GM21528 (cell line): Measurements from ENCODE around the gene ZNF335.
"Not testable (repeated sequence)": the region's sequence is repeated elsewhere in the genome, so short reads cannot be mapped to it uniquely, and the experiment has no call there.

Source experiments
- ATAC-seq: cut with Tn5 transposase; IDR thresholded peaks from one replicate; pipeline ENCODE4 v1.9.1; 2021; ENCODE audit warnings: mild to moderate bottlenecking, moderate library complexity; ENCODE audit not compliant: unreplicated experiment, low FRiP score

Gene ZNF335

DNA sequence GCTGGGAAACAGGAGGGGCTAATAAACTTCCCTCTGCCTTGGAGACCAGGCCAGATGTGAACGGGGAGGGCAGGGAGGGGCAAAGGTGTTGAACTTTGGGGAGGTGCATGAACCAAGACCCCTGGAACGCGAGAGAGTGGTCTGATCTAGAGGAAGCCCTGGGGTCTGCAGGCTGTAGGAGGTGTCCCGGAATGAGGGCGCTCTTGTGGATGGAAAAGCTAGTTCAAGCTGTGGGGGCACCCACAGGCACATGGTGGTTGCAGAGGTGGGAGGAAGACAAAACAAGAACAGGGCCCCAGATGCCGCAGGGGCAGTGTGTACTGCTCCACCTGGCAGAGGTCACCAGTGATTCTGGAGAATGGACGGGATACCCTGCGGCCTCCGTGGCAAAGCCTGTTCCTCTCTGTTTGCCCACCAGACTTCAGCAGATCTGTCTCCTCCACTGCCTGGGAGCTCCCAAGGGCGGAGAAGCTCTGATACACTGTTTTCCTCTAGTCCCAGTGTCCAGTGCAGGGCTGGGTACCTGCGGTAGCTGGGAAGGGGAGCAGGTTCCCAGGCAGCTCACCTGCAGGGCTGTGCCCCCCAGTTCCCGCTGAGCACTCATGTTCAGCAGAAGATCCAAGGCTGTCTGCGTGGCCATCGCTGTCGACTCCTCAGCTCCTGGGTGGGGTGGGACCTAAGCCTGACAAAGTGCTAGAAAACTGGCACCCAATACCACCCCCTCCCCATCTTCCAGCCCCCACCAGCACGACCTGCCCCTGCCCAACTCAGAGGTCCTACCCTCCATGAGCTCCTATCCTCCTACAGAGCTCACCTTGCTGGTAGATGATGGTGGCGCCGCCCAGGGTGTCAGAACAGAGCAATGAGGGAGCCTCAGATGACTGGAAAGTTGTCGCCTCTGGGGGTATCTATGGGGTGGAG is 14.7 kb downstream of the ZNF335 start:
- ATAC-seq: no peak

DNA sequence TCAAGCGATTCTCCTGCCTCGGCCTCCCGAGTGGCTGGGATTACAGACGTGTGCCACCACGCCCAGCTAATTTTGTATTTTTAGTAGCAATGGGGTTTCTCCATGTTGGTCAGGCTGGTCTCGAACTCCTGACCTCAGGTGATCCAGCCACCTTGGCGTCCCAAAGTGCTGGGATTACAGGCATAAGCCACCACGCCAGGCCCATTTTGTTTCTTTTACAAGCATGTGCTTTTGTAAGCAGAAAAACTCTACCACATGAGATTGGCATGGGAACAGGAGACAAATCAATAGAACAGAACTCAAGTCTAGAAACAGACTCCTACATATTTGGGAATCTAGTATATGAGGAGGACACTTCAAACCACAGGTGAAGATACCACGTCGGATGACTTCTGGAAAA is 15.7 kb downstream of the ZNF335 start:
- ATAC-seq: not testable (repeated sequence)

DNA sequence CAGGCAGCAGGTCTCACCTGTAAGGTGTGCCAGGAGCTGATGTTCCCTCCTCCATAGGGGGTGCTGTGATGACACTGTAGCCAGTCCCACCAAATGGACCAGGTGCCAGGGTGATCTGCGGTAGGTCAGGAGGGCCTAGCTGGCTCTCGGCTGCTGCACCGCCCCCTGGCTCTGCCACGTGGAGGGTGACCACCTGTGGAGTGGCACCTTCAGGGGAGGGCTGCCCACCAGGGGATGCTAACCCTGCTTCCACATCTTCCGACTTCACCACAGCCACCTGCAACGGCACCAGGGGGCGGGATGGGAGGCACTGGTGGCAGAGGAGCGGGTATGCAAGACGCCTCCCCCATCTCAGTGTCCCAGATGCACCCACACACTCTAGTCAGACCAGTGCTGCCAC is 18.3 kb downstream of the ZNF335 start:
- no peak for ATAC-seq

DNA sequence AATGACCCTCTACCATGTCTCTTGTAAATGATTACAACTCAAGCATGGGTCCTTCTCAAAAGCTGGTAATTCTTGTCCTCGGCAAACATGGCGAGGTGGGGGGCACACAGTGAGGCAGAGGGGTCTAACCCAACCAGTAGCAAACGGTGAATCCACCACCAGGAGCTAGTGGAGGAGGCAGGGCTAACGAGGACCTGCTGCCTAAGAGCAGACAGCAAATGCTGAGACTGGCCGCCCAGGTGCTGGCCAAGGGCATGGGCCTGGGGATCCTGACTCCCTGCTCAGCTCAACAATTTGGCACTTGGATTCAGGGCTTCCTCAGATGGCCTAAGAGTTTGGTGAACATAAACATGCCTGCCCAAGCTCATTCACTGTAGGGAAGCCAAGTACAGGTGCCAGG is 19.1 kb downstream of the ZNF335 start:
- ATAC-seq: no peak

DNA sequence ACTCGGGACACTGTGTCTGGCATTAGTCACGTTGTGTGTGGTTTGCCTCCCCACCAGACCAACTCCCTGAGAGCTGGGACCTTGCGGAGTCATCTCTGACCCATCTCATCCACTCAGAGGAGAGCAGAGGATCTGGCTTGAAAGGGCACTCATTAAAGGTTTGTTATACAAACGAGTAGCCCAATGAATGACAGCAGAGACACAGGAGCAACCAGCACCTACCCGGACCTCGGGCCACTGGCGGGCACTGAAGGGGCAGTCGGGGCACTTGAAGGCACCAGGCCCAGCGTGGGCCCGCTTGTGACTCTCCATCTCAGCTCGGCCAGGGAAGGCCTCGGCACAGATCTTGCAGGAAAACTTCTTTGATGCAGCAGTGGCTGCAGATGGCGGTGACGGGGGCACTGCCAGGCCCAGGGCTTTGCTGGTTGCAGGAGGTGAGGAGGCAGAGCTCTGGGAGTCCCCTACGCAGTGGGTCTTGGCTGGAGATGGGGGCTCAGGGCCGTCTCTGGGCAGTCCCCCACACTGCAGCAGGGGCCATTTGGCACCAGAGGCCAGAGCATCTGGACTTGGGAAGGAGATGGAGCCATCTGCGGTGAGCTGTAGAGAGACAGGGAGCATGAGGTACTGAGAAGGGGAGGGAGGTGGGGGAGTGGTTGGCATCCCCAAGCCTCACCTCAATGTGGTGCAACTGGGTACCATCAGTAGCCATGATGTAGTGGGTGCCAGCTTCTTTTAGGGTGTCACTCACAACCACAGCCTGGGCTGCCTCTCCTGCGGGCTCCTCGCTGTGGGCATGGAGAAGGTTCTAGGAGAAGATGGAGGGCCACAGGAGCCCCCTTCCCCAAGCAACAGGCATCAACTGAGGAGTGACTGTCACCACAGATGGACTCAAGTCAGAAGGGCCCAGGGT is 19.8 kb downstream of the ZNF335 start:
- ATAC-seq: no peak

DNA sequence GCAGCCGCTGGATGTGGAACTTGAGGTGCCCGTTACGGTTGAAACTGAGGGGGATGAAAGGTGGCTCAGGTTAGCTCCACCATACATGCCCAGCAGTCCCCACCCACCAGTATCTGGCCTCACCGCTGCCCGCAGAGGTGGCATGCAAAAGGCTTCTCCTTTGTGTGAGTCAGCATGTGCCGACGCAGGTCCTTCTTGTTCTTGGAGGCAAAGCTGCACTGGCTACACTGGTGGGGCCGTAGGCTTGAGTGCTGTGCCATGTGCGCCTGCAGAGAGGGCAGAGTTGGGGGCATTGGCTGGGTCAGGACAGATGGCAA is 21.7 kb downstream of the ZNF335 start:
- no peak for ATAC-seq

DNA sequence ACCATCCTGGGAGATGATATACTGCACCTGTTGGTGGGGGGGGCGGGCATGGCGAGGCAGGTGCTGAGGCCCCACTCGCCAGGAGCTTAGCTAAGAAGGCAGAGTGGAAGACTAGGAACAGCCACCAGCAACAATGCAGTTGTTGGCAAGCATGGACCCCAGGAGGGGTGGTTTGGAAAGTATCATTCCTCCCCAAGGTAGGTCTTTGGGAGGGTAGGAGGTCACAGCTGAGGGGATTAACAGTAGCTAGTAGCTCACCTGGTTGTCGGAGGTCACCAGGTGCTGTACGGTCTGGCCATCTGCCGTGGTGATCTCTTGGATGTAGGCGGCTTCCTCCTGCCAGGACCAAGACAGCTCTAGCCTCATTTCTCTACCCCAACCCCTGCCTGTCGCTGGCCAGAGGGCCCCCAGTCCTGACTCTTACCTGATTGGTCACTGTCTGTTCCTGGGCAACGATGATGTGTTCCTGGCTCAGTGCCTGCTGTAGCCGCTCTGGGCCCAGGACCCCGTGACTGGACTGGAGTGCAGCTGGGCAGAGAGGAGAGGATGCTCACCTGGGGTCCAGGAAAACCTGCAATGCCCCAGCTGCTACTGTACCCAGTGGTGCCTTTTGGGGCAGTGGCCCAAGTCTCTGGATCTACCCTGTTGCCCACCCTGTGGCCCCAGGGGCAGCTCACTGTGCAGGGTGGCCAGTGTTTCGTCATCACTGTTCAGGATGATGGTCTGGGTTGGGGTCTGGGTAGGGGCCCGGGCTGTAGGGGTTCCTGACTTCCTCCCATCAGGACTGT is 22.3 kb downstream of the ZNF335 start:
- ATAC-seq: no peak

DNA sequence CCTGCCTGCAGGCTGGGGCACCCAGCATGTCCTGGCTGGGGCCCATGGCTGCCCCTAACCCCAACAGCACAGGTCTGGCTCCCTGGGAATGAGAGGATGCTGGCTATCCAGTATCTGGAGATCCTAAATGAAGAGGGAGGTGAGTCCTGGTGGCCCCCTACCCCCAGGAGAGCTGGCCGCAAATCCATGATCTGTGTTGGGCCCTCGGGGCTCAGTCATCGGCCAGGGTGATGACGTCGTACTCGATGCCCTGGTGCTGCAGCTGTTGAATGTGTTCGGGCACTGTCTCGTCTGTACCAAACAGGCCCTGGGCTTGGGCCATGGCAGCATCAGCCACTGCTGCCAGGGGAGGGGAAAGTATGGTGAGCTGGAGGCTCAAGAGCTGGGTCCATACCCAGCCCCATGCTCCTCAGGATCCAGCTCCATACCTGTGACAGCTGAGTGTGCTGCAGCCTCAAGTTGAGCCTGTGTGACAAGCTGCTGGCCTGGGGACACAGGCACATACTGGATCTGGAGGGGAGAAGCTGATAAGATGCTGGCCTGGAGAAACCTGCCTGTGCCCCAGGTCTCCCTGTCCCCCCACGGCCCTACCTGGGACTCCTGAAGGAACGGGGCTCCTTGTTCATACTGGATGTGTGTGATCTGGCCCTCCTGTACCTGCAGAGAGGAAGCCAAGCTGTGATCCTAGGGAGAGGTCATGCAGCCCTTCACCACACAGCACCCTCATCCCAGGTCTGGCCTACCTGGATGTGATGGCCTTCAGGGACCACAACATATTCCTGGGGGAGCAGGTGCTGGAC is 23.1 kb downstream of the ZNF335 start:
- ATAC-seq: no peak

DNA sequence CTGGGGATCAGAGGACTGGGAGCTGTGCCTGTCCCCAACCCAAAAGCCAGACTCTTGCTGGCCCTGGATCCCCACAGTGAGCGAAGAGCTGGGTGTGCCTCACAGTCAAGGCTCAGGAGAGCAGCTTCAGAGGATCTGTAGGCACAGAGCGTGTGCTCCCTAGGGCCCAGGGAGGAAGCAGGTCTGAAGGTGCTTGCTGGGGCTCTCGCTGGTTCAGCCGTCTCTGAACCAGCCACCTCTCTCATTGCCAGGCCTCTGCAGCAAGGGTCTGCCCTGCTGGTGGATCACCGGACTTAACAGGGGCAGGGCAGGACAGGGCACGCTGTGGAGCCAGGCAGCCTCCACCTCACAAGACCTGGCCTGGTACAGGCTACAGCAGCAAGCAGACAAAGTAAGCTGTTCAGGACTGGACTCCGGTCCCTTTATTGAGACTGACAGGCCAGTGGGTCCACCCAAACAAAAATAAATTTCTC is 23.7 kb downstream of the ZNF335 start:
- no peak for ATAC-seq

DNA sequence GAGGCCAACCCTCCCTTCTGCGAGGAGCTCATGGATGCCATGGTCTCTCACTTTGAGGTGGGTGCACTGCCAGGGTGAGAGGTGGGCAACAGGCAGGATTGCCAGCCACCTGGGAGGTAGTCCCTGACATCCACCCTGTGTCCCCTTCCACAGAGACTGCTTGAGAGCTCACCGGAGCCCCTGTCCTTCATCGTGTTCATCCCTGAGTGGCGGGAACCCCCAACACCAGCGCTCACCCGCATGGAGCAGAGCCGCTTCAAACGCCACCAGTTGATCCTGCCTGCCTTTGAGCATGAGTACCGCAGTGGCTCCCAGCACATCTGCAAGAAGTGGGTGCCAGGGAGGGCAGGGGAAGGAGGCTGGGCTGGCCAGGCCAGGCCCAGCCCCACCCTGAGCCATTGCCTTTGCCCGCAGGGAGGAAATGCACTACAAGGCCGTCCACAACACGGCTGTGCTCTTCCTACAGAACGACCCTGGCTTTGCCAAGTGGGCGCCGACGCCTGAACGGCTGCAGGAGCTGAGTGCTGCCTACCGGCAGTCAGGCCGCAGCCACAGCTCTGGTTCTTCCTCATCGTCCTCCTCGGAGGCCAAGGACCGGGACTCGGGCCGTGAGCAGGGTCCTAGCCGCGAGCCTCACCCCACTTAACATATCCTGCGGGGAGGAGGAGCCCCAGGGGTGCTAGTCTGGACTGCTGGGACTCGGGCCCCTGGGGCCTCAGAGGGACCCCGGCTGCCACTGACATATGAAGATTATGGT is 24.7 kb downstream of the ZNF335 start:
- ATAC-seq: no peak

DNA sequence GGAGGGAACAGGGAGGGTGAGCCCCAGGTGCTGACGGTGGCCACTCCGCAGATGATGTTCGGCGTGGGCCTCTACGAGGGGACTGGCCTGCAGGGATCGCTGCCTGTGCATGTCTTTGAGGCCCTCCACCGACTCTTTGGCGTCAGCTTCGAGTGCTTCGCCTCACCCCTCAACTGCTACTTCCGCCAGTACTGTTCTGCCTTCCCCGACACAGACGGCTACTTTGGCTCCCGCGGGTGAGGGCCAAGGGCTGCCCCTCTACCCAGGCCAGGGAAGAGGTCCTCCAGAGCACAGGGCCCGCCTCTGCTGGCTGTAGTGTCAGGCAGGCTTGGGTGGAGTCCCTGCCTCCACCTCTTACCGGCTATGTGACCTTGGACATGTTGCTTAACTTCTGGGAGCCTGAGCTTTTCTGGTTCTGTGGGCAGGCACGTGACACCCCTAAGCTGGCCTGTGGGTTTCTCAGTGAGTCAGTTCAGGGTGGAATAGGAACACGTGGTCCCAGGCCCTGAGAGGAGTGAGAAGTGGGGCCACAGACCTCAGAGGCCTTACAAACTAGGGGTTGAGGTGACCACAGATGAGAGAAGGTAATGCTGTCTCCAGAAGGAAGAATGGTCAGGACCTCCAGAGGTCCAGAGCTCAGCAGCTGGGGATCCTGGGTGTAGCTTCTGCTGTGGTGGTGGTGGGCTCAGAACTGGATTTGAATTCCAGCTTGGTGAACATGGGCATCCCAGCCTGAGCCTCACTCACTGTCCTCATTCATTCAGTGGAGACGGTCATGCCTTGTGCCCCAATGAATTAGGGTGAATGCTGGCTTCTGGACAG is 25.6 kb downstream of the ZNF335 start:
- ATAC-seq: no peak

DNA sequence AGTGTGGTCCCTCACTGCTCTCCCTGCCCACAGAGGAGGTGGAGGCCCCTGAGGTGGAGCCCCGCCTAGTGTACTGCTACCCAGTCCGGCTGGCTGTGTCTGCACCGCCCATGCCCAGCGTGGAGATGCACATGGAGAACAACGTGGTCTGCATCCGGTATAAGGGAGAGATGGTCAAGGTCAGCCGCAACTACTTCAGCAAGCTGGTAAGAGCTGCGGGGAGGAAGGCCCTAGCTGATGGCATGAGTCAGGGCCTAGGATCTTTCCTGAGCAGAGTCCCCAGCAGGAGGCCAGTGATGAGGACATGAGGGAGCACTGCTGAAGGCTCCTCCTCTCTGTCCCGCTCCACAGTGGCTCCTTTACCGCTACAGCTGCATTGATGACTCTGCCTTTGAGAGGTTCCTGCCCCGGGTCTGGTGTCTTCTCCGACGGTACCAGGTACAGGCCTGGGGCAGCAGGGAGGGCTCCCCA is 26.3 kb downstream of the ZNF335 start:
- no peak for ATAC-seq

DNA sequence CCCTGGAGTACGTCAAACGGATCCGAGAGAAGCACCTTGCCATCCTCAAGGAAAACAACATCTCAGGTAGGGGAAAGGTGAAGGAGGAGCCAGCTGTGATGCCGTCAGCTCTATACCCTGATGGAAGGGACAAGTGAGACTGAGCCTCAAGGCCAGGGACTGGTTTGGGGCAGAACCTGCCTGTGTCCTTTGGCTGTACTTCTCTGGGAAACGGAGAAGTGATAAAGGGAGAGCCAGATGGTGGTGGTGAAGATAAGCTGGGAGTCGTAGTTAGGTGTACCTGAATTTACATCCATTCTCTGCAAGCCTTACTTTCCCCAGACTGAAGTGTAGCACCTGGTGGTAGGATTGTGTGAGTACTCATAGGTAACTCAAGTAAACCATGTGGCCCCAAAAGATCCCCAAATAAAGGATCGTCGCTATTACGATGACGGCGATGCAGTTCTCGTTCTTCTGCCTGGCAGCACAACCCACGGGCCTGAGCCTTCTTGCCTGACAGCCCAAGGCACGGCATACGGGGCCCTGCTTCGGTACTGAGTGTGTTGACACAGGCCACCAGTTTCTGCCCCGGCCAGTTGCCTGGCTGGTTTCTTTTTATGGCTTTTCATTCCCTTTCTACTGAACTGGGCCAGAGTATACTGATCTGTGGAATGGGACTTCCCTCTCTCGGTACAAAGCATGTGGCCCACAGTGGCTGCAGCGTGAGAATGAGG is 26.9 kb downstream of the ZNF335 start:
- no peak for ATAC-seq

DNA sequence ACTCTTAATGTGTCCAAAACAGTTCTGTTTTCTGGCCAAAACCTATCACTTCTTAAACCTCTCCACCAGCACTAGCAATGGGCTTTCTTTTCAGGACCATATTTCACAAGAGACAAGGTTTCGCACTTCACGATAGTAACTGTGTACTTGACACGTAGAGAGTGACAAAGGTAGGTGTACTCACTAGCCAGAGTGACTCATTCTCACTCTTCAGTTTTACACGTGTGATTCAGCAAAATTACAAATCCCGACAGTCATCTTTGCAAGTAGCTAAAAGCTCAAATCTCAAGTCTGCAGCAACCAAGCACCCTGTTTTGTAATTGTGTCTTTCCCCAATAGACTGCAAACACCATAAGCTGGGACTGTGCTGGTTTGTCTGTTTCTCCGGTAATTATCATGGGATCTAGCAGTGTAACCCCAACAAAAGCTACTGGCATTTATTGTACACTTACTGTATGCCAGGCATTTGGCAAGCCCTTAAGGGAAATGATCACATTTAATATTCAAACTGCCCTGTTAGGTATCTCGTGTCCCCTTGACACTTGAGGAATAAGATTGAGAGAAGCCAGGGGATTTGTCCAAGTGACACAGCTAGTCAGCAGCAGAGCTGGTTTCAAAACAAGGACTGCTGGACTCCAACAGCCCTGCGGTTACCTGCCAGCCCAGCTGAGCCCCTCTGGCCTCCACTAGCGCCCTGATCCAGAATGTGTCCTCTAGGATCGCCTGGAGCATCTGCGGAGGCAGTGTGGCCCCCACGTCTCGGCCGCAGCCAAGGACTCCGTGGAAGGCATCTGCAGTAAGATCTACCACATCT is 27.6 kb downstream of the ZNF335 start:
- ATAC-seq: no peak

DNA sequence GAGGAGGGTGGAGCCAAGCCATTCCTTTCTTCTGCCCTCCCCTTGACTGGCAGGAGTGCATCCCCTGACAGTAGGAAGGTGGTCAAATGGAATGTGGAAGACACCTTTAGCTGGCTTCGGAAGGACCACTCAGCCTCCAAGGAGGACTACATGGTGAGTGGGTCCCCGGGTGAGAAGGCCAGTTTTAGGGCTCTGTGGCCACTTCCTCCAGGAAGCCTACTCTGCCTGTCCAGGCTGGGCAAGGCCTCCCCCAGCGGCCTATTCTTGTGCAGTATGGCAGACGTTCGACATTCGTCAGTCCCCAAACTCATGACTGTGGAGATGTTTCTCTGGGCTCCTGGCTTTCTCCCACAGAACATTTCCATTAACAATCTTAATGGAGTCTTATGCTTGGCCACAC is 28.4 kb downstream of the ZNF335 start:
- ATAC-seq: no peak

DNA sequence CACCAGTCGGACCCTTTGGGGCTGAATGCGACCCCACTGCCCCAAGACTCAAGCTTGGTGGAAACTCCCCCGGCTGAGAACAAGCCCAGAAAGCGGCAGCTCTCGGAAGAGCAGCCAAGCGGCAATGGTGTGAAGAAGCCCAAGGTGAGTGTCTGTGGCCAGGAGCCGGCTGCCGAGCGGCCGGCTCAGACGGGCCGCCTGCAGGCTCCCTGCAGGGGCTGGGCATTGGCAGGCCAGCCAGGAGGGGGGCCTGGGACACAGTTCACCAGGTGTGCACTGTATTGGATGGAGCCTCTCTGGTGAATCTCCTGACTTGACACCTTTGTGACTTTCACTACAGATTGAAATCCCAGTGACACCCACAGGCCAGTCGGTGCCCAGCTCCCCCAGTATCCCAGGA is 31.5 kb downstream of the ZNF335 start:
- ATAC-seq: no peak

DNA sequence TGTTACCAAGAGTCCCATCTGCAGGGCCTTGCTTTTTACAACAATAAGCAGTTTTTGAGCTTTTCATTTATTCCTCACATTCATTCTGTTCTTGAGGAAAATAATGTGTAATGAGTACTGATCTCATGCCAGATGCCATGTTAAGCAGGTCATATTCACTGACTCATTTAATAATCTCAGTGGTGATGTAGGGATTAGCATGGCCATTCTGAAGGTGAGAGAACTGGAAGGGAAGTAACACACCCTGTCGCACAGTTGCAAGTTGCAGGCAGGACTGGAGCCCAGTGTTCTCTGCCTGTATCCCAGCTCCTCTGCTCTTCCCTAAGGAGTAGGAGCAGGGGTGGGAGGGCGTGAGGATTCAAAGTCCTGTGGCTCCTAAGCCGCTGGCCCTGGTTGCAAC is 31.9 kb downstream of the ZNF335 start:
- no peak for ATAC-seq
